ENCODE measurements around the gene THSD4. TPM values are rescaled to one million over a fixed set of nuclear protein-coding genes. Genes with fewer than 3 reads are reported as not detected.

THSD4 gene
- total RNA-seq, 1 experiment from 2014 or later = 21.7 TPM

DNA sequence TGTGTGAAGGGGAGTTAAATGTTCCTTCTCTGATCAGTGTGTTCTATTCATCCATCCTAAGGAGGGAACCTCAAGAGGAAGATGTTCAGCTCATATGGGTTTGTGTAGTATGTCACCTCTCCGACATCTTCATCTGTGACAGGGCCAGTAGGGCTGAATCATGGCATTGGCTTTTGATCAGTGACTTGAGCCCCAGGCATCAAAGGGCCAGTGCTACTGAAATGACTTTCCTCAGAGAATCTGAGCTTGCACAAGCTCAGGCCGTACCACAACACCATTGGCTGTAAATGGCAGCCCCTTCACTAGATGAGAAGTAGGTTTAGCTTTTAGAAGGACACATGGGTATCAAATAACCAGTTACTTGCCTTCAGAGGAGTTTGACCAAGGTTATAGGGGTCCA lies 511.9 kb downstream of the THSD4 start:
- no peak for DNase-seq (ENCODE audit: extremely low read depth, low read depth)

DNA sequence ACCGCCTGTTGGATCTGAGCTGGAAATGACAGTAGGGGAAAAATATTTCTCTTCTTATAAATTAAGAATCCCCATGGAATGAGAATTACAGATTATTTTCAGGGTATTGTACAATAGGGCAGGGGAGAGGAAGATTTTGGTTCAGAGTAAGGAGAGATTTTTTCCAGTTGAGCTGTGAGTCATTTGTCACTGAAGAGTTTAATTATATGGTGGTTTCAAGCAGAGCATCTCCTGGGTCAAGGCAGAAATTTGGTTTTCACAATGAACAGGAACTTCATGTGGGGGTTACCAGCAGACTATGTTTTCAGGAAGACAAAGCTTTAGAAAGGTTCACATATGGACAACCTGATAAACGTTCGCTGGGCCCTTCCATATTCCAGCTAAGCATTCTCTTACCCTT lies 512.3 kb downstream of the THSD4 start:
- no peak for DNase-seq (ENCODE audit: extremely low read depth, low read depth)

DNA sequence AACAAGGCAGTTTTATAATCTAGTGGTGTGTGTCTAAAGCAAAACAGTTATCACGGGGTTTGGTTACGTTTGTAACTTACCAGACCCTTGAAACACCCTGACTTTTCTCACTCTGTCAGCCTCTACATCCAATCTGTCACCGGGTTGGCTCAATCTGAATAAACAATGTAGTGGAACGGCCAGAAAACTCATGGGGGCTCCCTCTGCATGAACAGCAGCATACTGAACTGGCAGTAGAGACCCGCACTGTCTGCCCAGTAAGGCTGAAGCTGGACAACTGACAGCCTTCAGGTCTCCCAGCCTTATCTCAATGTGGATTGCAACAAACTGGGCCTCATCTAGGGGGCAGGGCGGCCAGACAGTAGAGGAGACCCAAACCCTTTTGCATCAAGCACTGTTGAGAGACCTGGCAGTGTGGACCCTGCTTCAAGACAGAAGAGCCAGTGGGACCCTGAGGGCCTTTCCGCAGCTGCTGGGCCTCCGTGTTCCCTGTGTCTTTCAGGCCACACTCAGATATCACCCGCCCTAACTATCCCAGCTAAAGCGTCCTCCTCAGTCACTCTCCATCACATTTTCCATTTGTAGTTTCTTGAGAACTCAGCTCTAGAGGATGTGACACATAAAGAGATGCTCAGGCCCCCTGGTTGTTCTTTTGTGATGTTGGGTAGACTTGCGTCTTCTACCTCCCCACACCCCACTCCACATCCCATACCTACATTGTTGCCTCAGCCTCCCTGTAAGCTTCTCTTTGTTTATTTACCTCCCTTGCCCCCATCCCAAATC lies 513.9 kb downstream of the THSD4 start:
- DNase-seq (ENCODE audit: extremely low read depth, low read depth) = no peak

DNA sequence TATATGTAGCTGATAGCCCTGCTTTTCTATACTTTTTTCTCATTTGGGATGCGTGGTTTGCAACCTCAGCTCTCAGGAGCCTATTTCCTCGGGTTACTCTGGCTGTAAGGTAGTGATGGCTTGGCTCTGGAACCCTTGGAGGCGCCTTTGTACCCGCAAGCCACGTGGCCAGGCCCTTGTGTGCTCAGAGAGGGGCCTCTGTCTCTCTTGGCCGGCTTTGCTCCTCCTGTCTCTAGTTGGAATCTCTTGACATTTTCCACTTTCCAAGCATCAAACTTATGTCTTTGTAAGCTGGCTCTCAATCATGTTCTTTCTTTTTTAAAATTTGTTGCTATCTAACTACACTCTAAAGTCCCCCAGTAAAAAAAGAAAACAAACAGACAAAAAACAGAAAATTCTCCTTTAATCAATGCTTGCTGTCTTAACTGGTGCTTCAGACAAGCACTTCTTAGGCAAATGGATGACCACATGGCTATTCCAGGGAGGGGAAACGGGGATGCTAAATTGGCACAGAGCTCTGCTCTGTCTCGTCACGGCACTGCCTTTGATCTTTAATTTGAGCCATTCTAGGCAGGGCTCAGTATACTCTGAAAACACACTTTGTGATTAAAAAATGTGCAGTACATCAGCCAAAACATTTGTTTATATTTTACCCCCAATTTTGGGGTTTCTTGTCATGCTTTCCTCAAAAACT lies 514.7 kb downstream of the THSD4 start:
- no peak for DNase-seq (ENCODE audit: extremely low read depth, low read depth)

DNA sequence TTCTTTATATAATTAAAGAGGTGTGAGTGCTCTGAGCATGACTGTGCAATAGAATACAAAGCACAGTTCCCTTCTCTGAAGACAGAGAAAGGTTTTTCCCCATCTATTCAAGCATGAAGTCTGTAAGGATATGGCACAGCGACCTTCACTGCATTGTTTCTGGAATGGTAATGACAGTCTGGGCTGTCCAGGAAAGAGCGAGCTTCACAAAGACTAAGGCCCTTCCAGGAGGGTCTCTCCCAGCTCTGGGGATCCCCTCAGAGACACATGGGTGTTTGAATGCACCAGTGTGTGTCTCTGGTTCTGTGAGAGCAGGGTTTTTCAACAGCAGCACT lies 515.2 kb downstream of the THSD4 start:
- DNase-seq (ENCODE audit: extremely low read depth, low read depth) = no peak

DNA sequence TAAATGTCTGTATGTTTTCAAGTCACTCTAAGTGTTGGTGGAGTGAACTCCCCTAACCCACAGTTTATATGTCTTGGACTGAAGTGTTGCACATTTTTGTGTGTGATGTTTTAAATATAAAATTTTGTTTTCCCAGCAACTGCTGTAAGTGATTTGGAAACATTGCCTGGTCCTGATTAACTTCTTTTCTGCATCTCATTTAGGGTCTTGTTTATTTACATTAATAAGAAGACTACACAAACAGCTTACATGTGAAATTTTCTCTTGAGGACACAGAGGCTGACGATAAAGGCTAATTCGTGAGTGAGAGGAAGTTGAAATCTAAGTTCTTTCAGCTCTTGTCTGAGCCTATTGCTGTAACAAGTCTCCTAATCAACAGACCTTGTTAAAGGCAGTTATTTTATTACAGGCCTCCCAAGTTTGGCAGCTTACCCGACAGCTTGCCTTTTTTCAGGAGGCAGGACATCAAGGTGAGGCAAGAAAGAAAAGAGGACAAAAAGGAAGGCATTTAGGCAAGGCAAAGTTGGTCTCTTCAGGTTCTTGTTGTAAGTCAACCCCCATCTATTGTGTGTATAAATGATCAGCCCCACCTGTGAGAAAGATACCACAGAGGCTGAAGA lies 517.4 kb downstream of the THSD4 start:
- DNase-seq (ENCODE audit: extremely low read depth, low read depth) = no peak

DNA sequence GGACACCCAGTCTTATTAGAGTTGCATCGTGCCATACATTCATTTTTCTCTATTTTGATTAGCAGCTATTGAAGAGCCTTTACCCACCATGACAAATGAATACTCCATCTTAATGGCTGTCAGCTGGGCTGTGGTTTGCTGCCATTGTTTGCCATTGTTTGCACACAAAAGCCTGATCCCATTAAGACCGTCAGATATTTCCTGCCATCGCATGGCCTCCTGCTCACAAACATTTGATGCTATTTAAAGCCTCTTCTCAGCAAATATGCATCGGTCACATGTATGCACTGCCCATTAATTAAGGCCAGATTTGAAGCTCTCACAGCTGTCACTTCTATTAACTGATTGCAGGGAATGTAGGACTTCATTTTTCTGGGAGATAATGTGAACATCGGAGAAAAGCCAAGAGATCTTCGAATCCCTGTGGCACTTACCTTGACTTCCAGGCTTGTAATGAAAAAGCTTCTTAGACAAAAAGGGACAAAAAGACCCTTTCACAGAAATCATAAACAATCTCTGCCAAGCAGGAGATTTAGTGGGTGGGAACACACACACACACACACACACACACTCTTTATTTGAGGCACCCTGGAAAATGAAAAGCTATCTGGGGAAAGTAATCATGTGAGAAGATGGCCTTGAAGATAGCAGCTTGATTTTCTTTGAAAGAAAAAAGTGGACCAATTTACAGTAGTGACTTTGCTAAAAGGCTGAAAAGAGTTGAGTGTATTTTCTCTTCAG lies 519.7 kb downstream of the THSD4 start:
- no peak for DNase-seq (ENCODE audit: extremely low read depth, low read depth)

DNA sequence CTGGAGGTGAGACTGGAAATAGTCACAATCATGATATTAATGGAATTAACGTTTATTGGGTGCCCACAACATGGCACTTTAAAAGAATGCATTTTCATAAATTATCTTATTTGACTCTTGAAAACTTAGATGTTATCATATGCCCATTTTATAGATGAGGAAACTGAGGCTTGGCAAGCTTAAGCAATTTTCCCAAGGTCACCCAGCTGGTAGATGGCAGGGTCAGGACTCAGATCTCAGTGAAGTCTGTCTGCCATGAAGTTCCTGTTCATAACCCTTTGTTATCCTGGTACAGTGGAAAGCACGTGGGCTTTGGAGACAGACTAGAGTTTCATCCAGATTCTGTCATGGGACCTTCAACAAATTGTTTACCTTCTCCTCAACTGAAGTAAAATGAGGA lies 520.5 kb downstream of the THSD4 start:
- no peak for DNase-seq (ENCODE audit: extremely low read depth, low read depth)

DNA sequence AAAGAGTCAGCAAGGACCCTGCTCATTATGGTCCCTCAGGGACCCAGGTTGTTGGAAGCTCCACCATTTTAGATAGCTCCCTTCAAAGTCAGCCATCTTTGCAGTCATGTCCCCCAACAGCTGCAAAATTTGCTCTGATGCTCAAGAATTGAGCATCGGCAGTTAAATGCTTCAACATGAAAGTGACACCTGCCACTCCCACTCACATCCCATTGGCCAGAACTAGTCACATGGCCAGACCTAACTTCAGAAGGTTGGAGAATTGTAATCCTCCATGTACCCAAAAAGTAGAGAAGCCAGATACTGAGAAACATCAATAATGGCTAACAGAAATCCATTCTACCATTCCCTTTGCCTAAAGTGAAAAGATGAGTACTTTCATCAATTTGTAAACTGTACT lies 523.6 kb downstream of the THSD4 start:
- DNase-seq (ENCODE audit: extremely low read depth, low read depth) = no peak

DNA sequence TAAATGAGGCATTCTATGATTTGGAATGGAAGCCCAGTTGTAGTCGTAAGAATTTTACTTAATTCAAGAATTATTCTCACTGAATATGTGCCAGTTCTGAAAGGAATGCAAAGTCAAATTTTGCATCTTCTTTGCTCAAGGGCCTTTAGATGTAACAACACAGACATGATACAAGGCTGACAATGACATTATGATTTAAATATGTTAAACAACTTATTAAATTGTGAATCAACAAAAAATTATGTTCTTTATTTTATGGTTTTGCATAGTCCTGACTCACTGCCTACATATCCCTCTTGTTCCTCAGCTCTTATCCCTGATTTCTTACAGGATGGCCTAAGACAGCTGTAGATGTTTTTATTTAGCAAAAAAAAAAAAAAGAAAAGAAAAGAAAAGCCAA lies 524.2 kb downstream of the THSD4 start:
- no peak for DNase-seq (ENCODE audit: extremely low read depth, low read depth)

DNA sequence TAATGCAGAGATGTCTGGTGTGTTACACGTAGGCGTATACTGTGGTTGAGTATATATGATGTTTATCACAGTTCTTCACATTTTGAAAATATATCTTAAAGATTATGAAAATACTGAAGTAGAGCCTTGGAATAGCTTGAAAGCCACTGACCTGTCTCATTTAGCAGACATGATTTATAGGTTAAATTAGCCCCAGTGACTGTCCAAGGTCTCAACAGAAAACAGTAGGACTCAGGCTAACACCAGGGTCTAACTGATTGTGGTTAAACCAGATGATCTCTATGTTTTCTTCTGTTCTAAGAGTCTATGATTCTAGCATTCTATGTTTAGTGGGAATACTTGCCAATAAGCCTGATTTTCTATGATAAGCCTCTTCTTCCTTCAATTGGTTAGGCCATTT lies 528.6 kb downstream of the THSD4 start:
- no peak for DNase-seq (ENCODE audit: extremely low read depth, low read depth)

DNA sequence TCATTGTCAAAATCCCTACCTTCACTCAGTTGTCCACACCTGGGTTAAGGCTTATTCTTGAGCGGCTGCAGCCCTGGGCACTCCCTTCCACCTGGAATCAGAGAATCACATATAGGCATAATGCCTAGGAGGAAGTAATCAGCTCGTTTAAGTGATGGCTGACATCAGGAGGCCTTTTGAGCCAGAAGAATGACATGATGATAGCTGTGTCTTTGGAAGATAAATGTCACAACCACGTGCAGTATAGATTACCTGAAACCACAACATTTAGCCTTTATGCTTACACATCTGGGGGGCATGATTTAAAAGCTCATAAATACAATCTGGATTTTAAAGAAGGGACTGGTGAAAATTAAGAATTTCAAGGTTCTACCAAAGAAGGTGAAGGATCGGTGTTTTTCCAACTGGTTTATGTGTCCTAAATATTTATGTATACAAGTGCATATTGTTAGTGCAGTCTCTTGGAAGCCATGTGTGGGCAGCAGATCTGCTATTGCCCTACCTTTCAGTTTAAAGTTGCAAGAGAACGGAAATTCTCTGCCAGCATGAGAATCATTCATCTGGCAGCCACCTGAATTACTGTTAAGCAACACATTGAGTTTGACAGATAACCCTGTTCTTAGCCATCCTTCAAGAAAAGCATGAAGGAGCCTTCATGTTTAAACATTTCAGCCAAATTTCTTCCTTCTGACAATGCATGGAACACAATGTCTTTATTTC lies 531.7 kb downstream of the THSD4 start:
- DNase-seq (ENCODE audit: extremely low read depth, low read depth) = no peak

DNA sequence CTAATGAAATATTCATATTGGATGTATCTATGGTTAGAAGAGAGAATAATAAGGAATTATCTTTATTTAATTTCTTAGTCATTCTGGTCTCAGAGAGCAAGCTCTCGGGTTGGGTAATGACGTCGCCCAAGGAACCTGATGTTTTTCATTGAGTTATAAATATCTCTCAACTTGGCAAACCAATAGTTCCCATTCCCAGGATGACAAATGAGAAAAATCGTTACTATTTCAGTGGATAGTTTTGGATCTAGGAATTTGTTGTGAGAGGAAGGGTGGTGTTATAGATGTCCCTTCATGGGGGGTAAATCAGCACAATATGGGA lies 532.2 kb downstream of the THSD4 start:
- no peak for DNase-seq (ENCODE audit: extremely low read depth, low read depth)

DNA sequence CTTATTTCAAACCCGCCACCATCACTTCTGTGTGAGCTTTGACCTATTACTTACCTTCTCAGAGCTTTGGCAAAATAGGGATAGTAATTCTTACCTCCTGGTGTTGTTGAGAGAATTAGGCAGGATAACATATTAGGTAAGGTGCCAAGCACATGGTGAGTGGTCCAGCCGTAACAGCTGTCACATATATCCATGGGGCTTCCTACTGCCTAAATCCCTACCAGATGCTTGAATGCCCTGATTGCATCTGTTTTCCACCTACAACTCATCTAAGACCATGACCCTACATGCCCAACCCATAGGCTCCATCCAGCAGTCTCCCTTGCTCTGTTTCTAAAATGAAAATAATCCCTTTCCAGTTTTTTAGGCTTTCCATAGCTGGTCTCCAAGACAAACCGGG lies 532.8 kb downstream of the THSD4 start:
- DNase-seq (ENCODE audit: extremely low read depth, low read depth) = no peak

DNA sequence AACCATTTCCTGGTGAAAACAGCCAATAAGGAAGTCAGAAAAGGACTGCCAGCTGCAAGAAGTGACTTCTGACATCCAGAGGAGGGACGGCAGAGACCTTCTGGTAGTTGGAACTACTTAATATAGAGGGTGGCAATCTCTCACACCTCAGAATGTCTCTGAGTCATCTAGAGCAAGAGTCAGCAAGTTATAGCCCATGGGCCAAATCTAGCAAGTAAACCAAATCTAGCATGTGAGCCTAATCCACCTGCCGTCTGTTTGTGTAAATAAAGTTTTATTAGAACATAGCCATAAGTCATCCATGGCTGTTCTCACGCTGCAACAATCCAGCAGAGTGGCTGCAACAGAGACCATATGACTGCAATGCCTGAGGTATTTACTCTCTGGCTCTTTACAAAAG lies 534.6 kb downstream of the THSD4 start:
- no peak for DNase-seq (ENCODE audit: extremely low read depth, low read depth)

DNA sequence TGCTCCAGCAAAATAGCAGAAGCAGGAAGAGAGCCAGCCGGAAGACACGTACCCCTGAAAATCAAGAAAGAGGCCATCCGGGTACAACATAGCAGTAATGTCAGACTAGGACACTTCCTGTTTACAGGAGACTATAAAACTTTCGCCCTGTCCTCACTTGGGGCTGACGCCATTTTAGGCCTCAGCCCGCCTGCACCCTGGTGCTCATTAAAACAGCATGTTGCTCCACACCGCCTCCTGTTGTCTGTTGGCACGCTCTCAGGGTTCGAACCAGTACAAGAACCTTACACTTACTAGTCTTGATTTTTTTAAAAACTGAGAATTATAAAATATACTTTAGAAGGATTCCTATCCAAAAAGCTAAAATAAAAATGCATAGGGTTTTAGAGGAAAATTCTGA lies 535.3 kb downstream of the THSD4 start:
- DNase-seq (ENCODE audit: extremely low read depth, low read depth) = no peak

DNA sequence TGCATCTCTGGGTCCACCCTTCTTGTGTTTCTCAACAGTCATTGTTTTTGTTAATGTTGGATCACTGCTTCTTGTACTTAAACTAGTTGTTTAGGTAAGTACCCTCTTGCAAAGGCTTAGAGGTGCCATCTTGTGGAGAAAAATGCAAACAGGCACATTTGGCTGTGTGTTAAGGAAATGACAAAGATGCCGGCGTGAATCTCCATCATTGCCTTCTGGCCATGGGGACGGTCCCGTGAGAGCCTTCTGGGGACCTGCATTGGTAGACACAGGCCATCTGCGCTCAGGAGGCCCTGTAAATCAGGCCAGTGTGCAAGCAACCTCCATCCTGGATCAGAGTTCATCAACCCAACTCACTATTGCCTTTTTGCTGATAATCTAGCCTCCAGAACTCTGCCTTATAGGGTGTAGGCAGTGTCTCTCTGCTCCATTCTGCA lies 536.5 kb downstream of the THSD4 start:
- DNase-seq (ENCODE audit: extremely low read depth, low read depth) = peak; percentile 7

DNA sequence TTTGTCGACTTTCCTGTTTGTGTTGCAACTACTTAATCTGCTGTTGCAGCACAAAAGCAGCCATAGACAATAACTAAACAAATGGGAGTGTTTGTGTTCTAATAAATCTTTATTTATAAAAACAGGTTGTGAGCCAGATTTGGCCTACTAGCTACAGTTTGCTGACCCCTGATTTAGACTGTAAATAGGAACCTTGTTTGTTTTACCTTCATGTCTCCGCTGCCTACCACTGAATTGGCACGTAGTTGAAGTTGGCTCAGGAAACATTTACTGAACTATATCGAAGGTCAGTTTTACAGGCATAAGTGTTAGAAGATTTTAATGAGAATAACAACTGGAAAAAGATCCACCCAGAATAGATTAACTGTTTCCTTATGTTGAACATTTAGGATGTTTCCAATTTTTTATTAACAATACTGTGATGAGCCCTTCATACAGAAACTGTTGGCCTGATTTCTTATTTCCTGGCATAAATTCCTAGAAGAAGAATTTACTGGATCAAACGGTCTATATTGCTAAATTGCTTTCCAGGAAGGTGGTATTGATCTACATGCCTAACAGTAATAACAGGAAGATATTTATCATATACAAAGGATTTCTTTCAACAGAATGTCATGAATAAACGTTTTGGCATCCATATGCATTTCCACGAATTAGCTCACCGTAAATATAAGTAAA lies 538.9 kb downstream of the THSD4 start:
- no peak for DNase-seq (ENCODE audit: extremely low read depth, low read depth)

DNA sequence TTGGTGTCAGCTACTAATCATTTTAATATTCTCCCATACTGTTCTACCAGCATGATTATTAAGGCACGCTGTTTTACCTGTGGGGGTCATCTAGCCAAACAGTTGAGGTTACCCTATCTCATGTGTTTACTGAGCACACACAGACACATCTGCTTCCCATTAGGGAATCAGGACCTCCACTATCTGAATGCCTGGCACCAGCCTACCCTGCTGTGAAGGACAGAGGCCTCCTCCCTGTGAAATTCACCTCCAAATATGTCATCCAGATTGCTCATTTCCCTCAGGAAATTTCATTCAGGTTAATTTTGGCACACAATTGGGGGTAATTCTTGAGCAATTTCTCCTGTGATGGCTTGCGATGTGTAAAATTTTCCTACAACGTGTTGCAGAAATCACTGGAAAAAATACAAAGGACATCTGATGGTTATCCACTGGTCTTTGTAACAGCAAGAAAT lies 539.5 kb downstream of the THSD4 start:
- no peak for DNase-seq (ENCODE audit: extremely low read depth, low read depth)

DNA sequence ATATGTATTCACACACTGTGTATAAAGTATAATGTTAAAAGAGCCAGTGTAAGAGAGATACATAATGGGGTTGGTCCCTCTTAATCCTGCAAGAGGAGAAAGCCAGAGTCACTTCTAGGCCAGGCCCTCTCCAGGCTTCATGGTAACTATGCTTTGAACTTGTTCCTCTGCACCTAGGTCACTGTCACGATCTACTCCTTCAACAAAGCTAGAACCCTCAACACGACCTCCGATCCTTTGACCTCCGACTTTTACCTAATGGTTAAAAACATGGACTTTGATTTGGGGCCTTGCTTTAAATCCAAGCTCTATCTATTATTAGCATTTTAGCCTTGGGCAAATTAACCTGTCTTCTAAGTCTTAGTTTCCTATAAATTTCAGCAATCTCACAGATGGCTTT lies 541.2 kb downstream of the THSD4 start:
- DNase-seq (ENCODE audit: extremely low read depth, low read depth) = no peak

All from NCI-H460 (cell line).